Measurements from ENCODE around the gene DPEP2.
"Not testable (repeated sequence)": the region's sequence is repeated elsewhere in the genome, so short reads cannot be mapped to it uniquely, and the experiment has no call there.

Gene DPEP2

GRCh38 chr16:67975321-67976105 lies 23.8 kb downstream of the DPEP2 start:
- no peak for DNase-seq

- not testable (repeated sequence) for DNase-seq
These were observed 27.0 kb downstream of the DPEP2 start for GRCh38 chr16:67972285-67972684.

DNA sequence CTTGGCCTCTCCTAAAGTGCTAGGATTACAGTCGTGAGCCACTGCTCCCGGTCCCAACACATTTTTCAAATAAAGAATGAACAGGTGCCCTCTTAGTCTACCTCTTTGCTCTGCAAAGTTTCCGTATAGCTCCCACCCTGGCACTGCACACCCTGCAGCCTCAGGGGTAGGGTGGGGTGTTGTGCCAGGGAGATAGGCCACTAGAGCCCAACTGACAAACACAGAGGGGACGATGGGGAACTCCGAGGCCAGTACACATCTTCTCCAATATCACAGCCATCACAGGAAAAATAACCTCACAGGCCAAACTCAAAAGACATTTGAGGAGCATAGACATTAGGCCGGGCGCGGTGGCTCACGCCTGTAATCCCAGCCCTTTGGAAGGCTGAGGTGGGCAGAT lies 28.2 kb downstream of the DPEP2 start:
- no peak for DNase-seq

DNA sequence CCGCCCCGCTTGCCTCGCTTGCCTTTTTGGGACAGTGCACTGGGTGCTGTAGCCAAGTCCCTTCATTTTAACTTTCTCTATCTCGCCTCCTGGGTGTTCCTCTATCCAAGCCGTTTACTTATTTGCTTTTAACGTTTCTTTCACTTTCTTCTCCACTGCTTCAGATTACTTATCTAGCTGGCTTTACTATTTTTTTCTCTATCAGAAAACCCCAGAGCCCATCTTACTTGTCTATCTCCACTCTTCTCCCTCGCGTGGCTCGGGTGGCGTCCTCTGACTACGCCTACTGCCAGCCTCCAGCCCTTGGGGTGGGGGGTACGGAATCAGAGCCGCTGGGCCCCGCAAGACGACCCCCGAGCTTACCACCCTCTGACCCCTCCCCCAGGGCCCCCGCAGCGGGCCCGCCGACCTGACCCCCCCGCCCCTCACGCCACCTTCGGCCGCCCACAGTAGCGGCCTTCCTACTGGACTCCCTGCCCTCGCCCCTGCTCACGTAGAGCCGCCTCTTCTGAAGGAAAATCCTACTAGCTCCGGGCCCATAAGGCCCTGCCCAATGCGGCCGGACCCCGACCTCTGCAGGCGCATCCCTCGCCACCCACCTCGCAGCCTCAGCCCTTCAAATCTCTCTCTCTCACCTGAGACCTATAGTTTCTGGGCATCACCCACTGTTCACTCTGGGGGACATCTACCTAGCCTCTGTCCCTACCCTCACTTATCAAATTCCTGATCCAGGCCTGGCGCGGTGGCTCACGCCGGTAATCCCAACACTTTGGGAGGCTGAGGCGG lies 29.8 kb downstream of the DPEP2 start:
- no peak for DNase-seq

DNA sequence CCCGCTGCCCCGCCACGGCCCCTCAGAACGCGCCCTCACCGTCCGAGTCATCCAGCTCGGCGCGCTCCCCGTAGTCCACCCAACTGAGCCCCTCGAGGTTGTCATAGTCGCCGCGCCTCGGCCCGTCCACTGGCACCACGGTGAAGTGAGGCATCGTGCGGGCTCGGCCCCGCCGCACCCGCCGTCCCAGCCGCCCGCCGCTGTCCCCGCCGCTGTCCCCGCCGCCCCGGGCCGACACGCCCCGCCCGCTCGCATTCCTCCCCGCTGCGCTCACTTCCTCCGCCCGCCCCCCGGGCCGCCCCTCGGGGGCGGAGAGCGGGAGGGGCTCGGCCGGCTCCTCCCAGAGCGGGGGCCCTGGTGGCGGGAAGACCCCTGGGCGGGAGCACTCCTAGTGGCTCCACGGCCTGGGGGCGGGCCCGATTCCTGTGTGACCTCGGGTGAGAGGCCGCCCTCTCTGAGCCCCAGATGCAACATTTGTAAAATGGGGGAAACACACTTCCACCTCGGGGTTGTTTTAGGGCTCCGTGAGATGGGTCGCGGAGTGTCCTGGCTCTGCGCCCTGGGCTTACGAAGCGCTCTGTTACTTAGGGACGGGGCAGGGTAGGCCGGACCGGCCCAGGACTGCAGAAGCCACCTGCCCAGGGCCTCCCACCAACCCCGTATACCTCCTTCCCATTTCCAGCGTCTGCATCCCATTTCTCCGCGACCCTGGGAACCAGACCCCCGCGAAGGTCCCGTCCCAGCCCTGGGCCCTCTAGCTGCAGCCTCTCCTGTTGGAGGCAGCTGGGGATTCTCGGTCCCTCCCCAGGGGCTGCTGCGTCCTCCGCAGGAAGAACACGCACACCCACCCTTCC lies 30.7 kb downstream of the DPEP2 start, which contains the start of gene SLC12A4:
Gene SLC12A4 (minus strand): TSS at position 238 of the 854 bp plus-strand sequence. CDS start 84 bp downstream, at position 154.
- DNase-seq, result peak; percentile 90

GRCh38 chr16:67967958-67968399 lies 31.3 kb downstream of the DPEP2 start:
- peak; percentile 42 for DNase-seq

- DNase-seq, result peak; percentile 51
These were observed 31.9 kb downstream of the DPEP2 start for GRCh38 chr16:67967183-67967957.

DNA sequence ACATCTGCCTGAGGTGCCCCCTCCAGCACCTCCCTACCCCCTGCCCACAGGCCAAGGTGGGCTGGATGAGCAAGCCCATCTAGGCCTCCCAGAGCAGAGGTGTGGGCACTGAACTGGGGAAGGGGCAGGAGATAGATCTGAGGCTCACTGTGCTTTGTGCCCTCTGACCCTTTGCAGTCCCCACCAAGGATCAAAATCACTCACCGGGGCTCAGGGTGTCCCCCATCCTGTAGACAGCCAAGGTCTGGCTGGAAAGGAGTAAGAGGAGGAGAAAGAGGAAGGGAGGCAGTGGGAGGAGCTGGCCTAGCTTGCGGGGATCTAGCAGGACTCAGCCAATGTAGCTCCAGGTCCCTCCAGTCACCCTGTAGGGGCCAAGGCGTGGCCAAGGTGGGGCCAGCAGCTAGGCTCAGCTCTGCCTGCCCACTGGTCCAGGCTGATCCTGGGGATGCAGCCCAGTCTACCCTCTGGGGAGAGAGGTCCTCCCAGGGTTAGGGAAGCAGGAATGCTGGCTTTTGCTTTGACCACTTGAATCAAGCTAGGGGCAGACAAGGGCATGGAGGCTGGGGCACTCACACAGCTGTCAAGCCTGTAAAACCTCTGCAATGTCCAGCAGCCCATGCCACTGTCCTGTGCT lies 32.6 kb downstream of the DPEP2 start:
- peak; percentile 15 for DNase-seq

GRCh38 chr16:67965668-67966548 lies 33.4 kb downstream of the DPEP2 start:
- DNase-seq, result no peak

GRCh38 chr16:67964477-67965131 lies 34.7 kb downstream of the DPEP2 start:
- no peak for DNase-seq

GRCh38 chr16:67963662-67964321 lies 35.5 kb downstream of the DPEP2 start:
- no peak for DNase-seq

GRCh38 chr16:67963292-67963661 lies 36.0 kb downstream of the DPEP2 start:
- DNase-seq, result no peak

DNA sequence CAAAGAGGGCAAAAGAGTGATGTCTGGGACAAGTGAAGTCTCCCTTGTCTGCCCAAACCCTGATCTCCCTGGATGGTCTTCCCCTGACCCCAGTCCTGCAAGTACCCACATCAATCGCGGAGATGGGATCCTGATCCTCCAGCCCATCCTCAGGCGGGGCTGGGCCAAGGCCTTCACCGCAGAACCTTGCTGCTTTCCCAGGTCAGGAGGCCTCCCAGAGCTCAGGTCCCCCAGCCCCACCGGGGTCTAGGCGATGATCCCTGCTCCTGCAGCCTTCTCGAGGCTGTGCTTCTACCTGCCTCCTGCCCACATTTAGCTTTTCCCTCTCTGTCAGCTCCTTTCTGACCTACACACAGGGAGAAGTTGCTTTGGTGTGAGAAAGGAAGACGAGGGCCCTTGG lies 37.1 kb downstream of the DPEP2 start:
- no peak for DNase-seq

DNA sequence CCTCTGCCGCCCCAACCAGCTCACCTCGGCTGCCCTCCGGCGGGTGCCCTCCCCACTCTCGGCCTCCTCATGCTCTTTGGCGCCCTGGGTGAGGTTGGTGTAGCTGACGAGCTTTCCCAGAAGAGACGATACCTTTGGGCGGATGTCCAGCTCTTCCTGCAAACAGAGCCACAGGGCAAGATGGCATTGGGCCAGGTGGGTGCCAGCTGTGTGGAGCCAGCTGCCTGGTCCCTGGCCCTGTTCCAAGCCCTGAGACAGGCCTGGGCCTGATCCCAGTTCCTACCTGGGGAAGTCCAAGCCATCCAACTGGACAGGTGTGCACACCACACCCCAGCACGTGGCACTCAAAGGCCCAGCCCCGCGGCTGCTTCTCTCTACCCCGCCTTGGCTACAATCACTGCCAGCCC lies 37.7 kb downstream of the DPEP2 start:
- DNase-seq, result no peak

DNA sequence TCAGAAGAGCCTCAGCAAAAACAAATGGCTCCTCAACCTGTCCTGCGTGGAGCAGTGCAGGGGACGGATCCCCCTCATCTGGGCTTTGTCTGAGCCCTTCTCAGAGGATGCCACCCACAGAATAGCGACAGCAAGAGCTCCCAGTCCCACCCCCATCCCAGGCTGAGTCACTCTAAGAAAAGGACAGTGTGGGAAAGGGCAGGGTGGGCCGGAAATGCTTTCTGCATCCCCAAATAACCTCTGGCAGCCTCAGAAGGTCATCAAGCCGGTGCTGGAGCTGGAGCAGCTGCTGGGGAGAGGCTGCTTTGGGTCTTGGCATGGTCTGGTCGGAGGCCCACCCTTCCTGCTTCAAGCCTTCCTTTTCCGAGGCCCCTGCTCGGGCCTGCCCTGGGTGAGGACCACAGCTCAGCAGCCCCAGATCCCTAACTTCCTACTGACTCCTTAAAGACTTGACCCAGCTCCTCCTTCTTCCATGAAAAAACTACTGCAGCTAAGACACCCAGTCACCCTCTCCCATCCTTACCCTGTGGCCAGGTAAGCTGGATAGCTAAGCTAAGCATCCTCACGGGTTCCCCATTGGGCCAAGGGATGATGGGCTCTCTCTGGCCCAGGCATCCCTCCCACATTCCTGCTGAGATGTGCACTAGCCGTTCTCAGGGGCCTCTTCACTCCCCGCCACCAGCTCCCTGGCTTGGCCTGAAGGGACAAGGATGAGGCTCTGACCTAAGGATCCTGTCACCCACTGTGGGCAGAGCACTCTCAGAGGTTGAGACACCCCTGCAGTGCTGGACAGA lies 39.6 kb downstream of the DPEP2 start:
- DNase-seq, result peak; percentile 26

DNA sequence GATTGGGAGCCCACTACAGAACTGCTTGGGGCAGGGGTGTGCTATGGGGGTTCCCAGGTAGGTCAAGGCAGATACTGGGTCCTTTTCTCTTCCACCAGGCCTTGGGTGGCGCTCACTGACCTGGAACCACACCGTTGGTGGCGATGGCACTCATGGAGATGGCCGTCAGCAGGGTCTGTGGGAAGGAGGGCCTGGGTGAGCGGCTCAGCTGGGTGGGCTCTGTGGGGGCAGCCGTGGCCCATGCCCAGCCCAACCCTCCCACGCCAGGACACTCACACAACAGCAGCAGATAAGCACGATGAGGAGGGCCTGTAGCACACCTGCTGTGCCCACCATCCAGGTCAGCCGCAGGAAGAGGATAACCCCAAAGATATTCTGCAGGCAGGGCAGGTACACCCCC lies 41.7 kb downstream of the DPEP2 start:
- DNase-seq, result no peak

- DNase-seq, result no peak
These were observed 44.7 kb downstream of the DPEP2 start for GRCh38 chr16:67954421-67955196.
